ENCODE results near the gene TEX48. TPM values are rescaled to one million over a fixed set of nuclear protein-coding genes. Genes with fewer than 3 reads are reported as not detected.
A peak's percentile ranks its signal among the peaks of the same experiment; 100 is the strongest.

TEX48 gene
- total RNA-seq, 1 experiment from 2014 or later, result not detected

DNA sequence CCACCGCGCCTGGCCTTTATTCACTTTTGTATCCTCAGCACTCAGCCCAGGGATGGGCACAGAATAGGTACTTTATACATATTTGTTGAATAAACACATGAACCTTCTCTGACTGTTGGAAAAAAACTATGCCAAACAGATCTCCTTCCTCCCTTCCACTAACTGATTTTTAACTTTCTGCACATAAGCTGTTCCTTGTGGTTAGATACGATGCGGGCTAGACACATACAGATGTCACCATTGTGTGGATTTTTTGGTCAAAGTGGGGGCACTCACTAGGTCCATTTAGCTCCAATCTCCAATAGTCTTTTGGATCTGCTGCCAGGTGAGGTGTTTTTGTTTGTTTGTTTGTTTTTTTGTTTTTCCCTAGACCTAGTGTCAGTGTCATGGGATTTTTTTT, 5.1 kb downstream of the TEX48 start:
- Mint-ChIP-seq H3K4me1 (peaks cover 6% of the 10 kb centered on the region; the same call in 1 of the 2 replicates), H3K36me3 (no peaks in the 10 kb centered on the region), H3K27ac (no peak overlapping the region), H3K27me3 (ENCODE audit: low read depth) (peaks cover 13% of the 10 kb centered on the region), H3K9me3 (no peaks in the 10 kb centered on the region), H3K4me3 (no peak overlapping the region)
- DNase-seq (ENCODE audit: low spot score) (no peak), ATAC-seq (no peak)
- ChIA-PET CTCF (interaction anchor here (1.8 kb wide), 1 partner anchor 23 kb away, joined by 5 read pairs; no protein-coding TSS in a partner anchor), POLR2A (no interaction called here)
- no peak for TF ChIP-seq HMGA2 (CRISPR knock-in tag; IDR thresholded peaks at IDR 0.05)

DNA sequence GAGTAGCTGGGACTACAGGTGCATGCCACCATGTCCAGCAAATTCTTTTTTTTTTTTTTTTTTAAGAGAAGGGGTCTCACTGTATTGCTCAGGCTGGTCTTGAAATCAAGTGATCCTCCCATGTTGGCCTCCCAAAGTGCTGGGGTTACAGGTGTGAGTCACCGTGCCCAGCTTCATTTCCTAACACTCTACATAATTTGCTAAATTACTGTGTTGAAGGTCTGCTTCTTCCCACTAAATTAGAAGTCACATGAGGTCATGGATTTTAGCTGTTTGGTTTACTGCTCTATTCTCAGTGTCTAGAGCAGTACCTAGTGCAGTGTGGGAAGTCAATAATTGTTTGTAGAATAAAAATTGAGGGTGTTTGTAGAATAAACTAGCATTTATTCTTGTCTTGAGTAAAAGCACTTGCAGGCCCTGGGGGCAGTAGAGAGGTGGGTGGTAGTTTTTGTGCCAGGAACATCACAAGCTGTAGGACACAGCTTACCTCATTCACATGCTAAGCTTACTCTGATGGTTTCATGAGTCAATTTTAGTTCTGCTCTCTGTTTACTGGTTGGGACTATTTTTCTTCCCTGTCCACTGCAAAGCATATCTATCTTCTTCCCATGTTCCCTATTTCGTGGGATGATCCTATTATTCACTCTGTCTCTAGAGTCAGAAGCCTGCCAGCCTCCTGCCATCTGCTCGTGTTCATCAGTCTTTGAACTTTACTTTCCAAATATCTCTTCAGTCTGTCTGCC, 7.0 kb downstream of the TEX48 start:
- CTCF ChIA-PET, result interaction anchor here (0.9 to 1.9 kb wide), 8 partner anchors 9 to 507 kb away, joined by 3 to 10 read pairs (median 5); no protein-coding TSS in a partner anchor
- DNase-seq (ENCODE audit: low spot score) (no peak), ATAC-seq (peak; percentile 60)
- Mint-ChIP-seq H3K4me1 (peaks cover 6% of the 10 kb centered on the region; the same call in 1 of the 2 replicates), H3K27me3 (ENCODE audit: low read depth) (peaks cover 20% of the 10 kb centered on the region), H3K9me3 (peaks cover 7% of the 10 kb centered on the region; the same call in 1 of the 2 replicates), H3K27ac (no peak overlapping the region), H3K4me3 (no peak overlapping the region), H3K36me3 (no peaks in the 10 kb centered on the region)
- TF ChIP-seq, protein P1, sequence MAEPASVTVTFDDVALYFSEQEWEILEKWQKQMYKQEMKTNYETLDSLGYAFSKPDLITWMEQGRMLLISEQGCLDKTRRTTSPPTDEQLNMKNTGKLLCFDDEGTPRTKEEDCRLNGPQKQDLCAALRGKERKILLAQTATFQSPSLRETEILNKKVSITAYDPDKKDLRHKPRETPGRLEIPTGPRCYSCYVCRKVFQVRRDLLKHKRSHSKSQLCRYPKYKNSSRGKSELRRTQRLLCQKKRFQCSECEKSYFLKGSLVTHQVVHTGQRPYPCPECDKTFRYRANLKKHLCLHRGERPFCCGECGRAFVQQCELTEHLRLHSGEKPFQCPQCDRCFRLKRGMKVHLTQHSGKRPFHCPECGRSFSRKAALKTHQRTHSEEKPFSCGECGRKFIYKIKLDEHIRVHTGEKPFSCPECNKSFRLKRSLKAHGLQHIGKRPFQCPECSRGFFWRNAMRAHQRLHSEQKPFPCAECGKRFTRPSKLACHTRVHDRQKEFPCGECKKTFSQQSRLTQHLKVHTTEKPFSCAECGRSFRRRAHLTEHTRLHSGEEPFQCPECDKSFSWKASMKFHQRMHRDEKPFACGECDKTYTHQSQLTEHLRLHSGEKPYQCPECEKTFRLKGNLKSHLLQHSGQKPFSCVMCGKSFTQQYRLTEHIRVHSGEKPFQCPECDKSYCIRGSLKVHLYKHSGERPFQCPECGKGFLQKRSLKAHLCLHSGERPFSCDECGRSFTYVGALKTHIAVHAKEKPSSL (CRISPR knock-in tag; conservative IDR thresholded peaks at IDR 0.05), result no peak
- TF ChIP-seq ZNF416 (CRISPR knock-in tag; IDR thresholded peaks at IDR 0.05), result no peak
- TF ChIP-seq, protein P2, sequence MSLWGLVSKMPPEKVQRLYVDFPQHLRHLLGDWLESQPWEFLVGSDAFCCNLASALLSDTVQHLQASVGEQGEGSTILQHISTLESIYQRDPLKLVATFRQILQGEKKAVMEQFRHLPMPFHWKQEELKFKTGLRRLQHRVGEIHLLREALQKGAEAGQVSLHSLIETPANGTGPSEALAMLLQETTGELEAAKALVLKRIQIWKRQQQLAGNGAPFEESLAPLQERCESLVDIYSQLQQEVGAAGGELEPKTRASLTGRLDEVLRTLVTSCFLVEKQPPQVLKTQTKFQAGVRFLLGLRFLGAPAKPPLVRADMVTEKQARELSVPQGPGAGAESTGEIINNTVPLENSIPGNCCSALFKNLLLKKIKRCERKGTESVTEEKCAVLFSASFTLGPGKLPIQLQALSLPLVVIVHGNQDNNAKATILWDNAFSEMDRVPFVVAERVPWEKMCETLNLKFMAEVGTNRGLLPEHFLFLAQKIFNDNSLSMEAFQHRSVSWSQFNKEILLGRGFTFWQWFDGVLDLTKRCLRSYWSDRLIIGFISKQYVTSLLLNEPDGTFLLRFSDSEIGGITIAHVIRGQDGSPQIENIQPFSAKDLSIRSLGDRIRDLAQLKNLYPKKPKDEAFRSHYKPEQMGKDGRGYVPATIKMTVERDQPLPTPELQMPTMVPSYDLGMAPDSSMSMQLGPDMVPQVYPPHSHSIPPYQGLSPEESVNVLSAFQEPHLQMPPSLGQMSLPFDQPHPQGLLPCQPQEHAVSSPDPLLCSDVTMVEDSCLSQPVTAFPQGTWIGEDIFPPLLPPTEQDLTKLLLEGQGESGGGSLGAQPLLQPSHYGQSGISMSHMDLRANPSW (CRISPR knock-in tag; conservative IDR thresholded peaks at IDR 0.05; ENCODE audit: low read depth), result no peak
- no peak for TF ChIP-seq CBFB (CRISPR knock-in tag; IDR thresholded peaks at IDR 0.05; ENCODE audit: low read depth)
- no peak for TF ChIP-seq KAT7 (CRISPR knock-in tag; IDR thresholded peaks at IDR 0.05; ENCODE audit: borderline replicate concordance)
- TF ChIP-seq, protein P3, sequence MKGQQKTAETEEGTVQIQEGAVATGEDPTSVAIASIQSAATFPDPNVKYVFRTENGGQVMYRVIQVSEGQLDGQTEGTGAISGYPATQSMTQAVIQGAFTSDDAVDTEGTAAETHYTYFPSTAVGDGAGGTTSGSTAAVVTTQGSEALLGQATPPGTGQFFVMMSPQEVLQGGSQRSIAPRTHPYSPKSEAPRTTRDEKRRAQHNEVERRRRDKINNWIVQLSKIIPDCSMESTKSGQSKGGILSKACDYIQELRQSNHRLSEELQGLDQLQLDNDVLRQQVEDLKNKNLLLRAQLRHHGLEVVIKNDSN (CRISPR knock-in tag; IDR thresholded peaks at IDR 0.05), result no peak
- TF ChIP-seq, protein P4, sequence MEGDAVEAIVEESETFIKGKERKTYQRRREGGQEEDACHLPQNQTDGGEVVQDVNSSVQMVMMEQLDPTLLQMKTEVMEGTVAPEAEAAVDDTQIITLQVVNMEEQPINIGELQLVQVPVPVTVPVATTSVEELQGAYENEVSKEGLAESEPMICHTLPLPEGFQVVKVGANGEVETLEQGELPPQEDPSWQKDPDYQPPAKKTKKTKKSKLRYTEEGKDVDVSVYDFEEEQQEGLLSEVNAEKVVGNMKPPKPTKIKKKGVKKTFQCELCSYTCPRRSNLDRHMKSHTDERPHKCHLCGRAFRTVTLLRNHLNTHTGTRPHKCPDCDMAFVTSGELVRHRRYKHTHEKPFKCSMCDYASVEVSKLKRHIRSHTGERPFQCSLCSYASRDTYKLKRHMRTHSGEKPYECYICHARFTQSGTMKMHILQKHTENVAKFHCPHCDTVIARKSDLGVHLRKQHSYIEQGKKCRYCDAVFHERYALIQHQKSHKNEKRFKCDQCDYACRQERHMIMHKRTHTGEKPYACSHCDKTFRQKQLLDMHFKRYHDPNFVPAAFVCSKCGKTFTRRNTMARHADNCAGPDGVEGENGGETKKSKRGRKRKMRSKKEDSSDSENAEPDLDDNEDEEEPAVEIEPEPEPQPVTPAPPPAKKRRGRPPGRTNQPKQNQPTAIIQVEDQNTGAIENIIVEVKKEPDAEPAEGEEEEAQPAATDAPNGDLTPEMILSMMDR (IDR thresholded peaks at IDR 0.05), result no peak
- no peak for TF ChIP-seq NR1H2 (CRISPR knock-in tag; IDR thresholded peaks at IDR 0.05)
- TF ChIP-seq, protein P5, sequence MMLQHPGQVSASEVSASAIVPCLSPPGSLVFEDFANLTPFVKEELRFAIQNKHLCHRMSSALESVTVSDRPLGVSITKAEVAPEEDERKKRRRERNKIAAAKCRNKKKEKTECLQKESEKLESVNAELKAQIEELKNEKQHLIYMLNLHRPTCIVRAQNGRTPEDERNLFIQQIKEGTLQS (CRISPR knock-in tag; conservative IDR thresholded peaks at IDR 0.05), result no peak
- no peak for TF ChIP-seq TP53 (CRISPR knock-in tag; IDR thresholded peaks at IDR 0.05)
- TF ChIP-seq, protein P6, sequence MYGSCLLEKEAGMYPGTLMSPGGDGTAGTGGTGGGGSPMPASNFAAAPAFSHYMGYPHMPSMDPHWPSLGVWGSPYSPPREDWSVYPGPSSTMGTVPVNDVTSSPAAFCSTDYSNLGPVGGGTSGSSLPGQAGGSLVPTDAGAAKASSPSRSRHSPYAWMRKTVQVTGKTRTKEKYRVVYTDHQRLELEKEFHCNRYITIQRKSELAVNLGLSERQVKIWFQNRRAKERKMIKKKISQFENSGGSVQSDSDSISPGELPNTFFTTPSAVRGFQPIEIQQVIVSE (CRISPR knock-in tag; IDR thresholded peaks at IDR 0.05; ENCODE audit: borderline replicate concordance), result no peak
- TF ChIP-seq, protein P7, sequence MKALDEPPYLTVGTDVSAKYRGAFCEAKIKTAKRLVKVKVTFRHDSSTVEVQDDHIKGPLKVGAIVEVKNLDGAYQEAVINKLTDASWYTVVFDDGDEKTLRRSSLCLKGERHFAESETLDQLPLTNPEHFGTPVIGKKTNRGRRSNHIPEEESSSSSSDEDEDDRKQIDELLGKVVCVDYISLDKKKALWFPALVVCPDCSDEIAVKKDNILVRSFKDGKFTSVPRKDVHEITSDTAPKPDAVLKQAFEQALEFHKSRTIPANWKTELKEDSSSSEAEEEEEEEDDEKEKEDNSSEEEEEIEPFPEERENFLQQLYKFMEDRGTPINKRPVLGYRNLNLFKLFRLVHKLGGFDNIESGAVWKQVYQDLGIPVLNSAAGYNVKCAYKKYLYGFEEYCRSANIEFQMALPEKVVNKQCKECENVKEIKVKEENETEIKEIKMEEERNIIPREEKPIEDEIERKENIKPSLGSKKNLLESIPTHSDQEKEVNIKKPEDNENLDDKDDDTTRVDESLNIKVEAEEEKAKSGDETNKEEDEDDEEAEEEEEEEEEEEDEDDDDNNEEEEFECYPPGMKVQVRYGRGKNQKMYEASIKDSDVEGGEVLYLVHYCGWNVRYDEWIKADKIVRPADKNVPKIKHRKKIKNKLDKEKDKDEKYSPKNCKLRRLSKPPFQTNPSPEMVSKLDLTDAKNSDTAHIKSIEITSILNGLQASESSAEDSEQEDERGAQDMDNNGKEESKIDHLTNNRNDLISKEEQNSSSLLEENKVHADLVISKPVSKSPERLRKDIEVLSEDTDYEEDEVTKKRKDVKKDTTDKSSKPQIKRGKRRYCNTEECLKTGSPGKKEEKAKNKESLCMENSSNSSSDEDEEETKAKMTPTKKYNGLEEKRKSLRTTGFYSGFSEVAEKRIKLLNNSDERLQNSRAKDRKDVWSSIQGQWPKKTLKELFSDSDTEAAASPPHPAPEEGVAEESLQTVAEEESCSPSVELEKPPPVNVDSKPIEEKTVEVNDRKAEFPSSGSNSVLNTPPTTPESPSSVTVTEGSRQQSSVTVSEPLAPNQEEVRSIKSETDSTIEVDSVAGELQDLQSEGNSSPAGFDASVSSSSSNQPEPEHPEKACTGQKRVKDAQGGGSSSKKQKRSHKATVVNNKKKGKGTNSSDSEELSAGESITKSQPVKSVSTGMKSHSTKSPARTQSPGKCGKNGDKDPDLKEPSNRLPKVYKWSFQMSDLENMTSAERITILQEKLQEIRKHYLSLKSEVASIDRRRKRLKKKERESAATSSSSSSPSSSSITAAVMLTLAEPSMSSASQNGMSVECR (CRISPR knock-in tag; IDR thresholded peaks at IDR 0.05; ENCODE audit: borderline replicate concordance), result no peak
- TF ChIP-seq SMAD4 (CRISPR knock-in tag; IDR thresholded peaks at IDR 0.05), result no peak
- no peak for TF ChIP-seq EMX1 (CRISPR knock-in tag; IDR thresholded peaks at IDR 0.05)
- TF ChIP-seq ZNF263 (CRISPR knock-in tag; IDR thresholded peaks at IDR 0.05; ENCODE audit: low read depth), result no peak
- TF ChIP-seq, protein P8, sequence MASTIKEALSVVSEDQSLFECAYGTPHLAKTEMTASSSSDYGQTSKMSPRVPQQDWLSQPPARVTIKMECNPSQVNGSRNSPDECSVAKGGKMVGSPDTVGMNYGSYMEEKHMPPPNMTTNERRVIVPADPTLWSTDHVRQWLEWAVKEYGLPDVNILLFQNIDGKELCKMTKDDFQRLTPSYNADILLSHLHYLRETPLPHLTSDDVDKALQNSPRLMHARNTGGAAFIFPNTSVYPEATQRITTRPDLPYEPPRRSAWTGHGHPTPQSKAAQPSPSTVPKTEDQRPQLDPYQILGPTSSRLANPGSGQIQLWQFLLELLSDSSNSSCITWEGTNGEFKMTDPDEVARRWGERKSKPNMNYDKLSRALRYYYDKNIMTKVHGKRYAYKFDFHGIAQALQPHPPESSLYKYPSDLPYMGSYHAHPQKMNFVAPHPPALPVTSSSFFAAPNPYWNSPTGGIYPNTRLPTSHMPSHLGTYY (CRISPR knock-in tag; IDR thresholded peaks at IDR 0.05), result no peak
- POLR2A ChIA-PET, result no interaction called here
